Measurements from ENCODE around the gene BIRC3.

BIRC3 gene

GRCh38 chr11:102305352-102306047 is 11.8 kb upstream of the BIRC3 start:
- DNase-seq (ENCODE audit: low read depth, low spot score), result no peak
- no peak for TF ChIP-seq EZH2 (IDR thresholded peaks at IDR 0.05)
- TF ChIP-seq POLR2AphosphoS5 (IDR thresholded peaks at IDR 0.05; ENCODE audit: borderline replicate concordance, low read depth, low read length), result no peak
- TF ChIP-seq FOXP2 (optimal IDR thresholded peaks at IDR 0.05; ENCODE audit: control extremely low read depth, extremely low read length, insufficient read depth), result peak; percentile 41
- Histone ChIP-seq H3K9ac (ENCODE audit: insufficient read length) (no peak overlapping the region), H3K36me3 (ENCODE audit: insufficient read depth, low read length) (no peaks in the 10 kb centered on the region), H3K9me3 (ENCODE audit: low read depth, low read length) (no peaks in the 10 kb centered on the region), H3K4me3 (peak overlapping the region; percentile 59), H3K27ac (peak overlapping the region; percentile 58; the same call in 1 of the 2 replicates)

- Histone ChIP-seq H3K27ac (peak overlapping the region; percentile 58), H3K9ac (ENCODE audit: insufficient read length) (no peak overlapping the region), H3K9me3 (ENCODE audit: low read depth, low read length) (no peaks in the 10 kb centered on the region), H3K36me3 (ENCODE audit: insufficient read depth, low read length) (no peaks in the 10 kb centered on the region), H3K4me3 (peak overlapping the region; percentile 59)
- TF ChIP-seq EZH2 (IDR thresholded peaks at IDR 0.05), result no peak
- no peak for TF ChIP-seq POLR2AphosphoS5 (IDR thresholded peaks at IDR 0.05; ENCODE audit: borderline replicate concordance, low read depth, low read length)
- no peak for TF ChIP-seq FOXP2 (optimal IDR thresholded peaks at IDR 0.05; ENCODE audit: control extremely low read depth, extremely low read length, insufficient read depth)
- DNase-seq (ENCODE audit: low read depth, low spot score), result no peak
Measured at GRCh38 chr11:102306048-102306597, 11.2 kb upstream of the BIRC3 start.

- Histone ChIP-seq H3K9ac (ENCODE audit: insufficient read length) (no peak overlapping the region), H3K36me3 (ENCODE audit: insufficient read depth, low read length) (no peaks in the 10 kb centered on the region), H3K4me3 (peak overlapping the region; percentile 38), H3K27ac (no peak overlapping the region), H3K9me3 (ENCODE audit: low read depth, low read length) (no peaks in the 10 kb centered on the region)
- no peak for TF ChIP-seq FOXP2 (optimal IDR thresholded peaks at IDR 0.05; ENCODE audit: control extremely low read depth, extremely low read length, insufficient read depth)
- DNase-seq (ENCODE audit: low read depth, low spot score), result no peak
Measured at GRCh38 chr11:102306817-102307726, 10.2 kb upstream of the BIRC3 start.

GRCh38 chr11:102307727-102308038 is 9.6 kb upstream of the BIRC3 start:
- no peak for TF ChIP-seq EZH2 (IDR thresholded peaks at IDR 0.05)
- no peak for TF ChIP-seq POLR2AphosphoS5 (IDR thresholded peaks at IDR 0.05; ENCODE audit: borderline replicate concordance, low read depth, low read length)
- TF ChIP-seq FOXP2 (optimal IDR thresholded peaks at IDR 0.05; ENCODE audit: control extremely low read depth, extremely low read length, insufficient read depth), result no peak
- no peak overlapping the region for H3K4me3 ChIP-seq
- no peaks in the 10 kb centered on the region for H3K9me3 ChIP-seq (ENCODE audit: low read depth, low read length)
- H3K27ac ChIP-seq, result no peak overlapping the region
- H3K9ac ChIP-seq (ENCODE audit: insufficient read length), result no peak overlapping the region
- H3K36me3 ChIP-seq (ENCODE audit: insufficient read depth, low read length), result no peaks in the 10 kb centered on the region
- DNase-seq (ENCODE audit: low read depth, low spot score), result no peak

GRCh38 chr11:102309621-102310541 is 7.4 kb upstream of the BIRC3 start:
- Histone ChIP-seq H3K4me3 (0 out of 2 replicates have a peak overlapping the region, but pooled peaks have one; percentile 17), H3K9ac (ENCODE audit: insufficient read length) (no peak overlapping the region), H3K27ac (no peak overlapping the region), H3K36me3 (ENCODE audit: insufficient read depth, low read length) (no peaks in the 10 kb centered on the region), H3K9me3 (ENCODE audit: low read depth, low read length) (no peaks in the 10 kb centered on the region)
- peak; percentile 88 for DNase-seq (ENCODE audit: low read depth, low spot score)
- TF ChIP-seq POLR2AphosphoS5 (IDR thresholded peaks at IDR 0.05; ENCODE audit: borderline replicate concordance, low read depth, low read length) (no peak), FOXP2 (optimal IDR thresholded peaks at IDR 0.05; ENCODE audit: control extremely low read depth, extremely low read length, insufficient read depth) (peak; percentile 33), EZH2 (IDR thresholded peaks at IDR 0.05) (no peak)

GRCh38 chr11:102312667-102313066 is 4.6 kb upstream of the BIRC3 start:
- Histone ChIP-seq H3K36me3 (ENCODE audit: insufficient read depth, low read length) (no peaks in the 10 kb centered on the region), H3K4me3 (peak overlapping the region; percentile 57), H3K9ac (ENCODE audit: insufficient read length) (peak overlapping the region; percentile 56), H3K9me3 (ENCODE audit: low read depth, low read length) (no peaks in the 10 kb centered on the region), H3K27ac (peak overlapping the region; percentile 72)
- DNase-seq (ENCODE audit: low read depth, low spot score), result no peak
- TF ChIP-seq POLR2AphosphoS5 (IDR thresholded peaks at IDR 0.05; ENCODE audit: borderline replicate concordance, low read depth, low read length), result no peak
- no peak for TF ChIP-seq FOXP2 (optimal IDR thresholded peaks at IDR 0.05; ENCODE audit: control extremely low read depth, extremely low read length, insufficient read depth)
- no peak for TF ChIP-seq EZH2 (IDR thresholded peaks at IDR 0.05)

- Histone ChIP-seq H3K9ac (ENCODE audit: insufficient read length) (no peak overlapping the region), H3K4me3 (peak overlapping the region; percentile 57), H3K9me3 (ENCODE audit: low read depth, low read length) (no peaks in the 10 kb centered on the region), H3K36me3 (ENCODE audit: insufficient read depth, low read length) (no peaks in the 10 kb centered on the region), H3K27ac (peak overlapping the region; percentile 72)
- no peak for DNase-seq (ENCODE audit: low read depth, low spot score)
- TF ChIP-seq POLR2AphosphoS5 (IDR thresholded peaks at IDR 0.05; ENCODE audit: borderline replicate concordance, low read depth, low read length) (no peak), EZH2 (IDR thresholded peaks at IDR 0.05) (no peak), FOXP2 (optimal IDR thresholded peaks at IDR 0.05; ENCODE audit: control extremely low read depth, extremely low read length, insufficient read depth) (no peak)
Measured at GRCh38 chr11:102313238-102313940, 3.9 kb upstream of the BIRC3 start.

All from SK-N-MC (cell line).